Measurements from ENCODE around the gene SMARCB1. TPM values are rescaled to one million over a fixed set of nuclear protein-coding genes. Genes with fewer than 3 reads are reported as not detected.

The SMARCB1 gene
- total RNA-seq, 1 experiment from 2014 or later, result 172 TPM

DNA sequence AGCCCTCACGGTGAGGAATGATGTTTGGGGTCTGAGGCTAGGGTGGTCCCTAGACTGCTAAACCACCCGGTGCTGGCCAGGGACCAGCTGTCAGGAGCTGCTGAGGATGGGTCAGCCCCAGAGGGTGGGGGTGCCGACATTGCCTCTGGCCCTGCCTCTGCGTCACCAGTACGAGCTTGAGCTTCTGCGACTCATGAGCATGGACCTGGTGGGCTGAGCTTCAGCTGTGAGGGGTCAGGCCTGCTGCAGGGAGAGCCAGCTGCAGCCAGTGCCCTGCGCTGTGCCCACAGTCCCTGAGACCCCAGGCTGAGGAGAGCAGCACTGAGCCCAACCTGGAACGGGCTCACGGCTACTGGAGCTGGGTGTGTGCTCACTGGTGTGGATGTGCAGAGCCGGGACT lies 45.0 kb downstream of the SMARCB1 start:
- DNase-seq (ENCODE audit: low spot score), result no peak
- no peaks in the 10 kb centered on the region for H3K27me3 ChIP-seq (replicated peaks; ENCODE audit: insufficient read depth, low read depth, low read length, poor library complexity)

DNA sequence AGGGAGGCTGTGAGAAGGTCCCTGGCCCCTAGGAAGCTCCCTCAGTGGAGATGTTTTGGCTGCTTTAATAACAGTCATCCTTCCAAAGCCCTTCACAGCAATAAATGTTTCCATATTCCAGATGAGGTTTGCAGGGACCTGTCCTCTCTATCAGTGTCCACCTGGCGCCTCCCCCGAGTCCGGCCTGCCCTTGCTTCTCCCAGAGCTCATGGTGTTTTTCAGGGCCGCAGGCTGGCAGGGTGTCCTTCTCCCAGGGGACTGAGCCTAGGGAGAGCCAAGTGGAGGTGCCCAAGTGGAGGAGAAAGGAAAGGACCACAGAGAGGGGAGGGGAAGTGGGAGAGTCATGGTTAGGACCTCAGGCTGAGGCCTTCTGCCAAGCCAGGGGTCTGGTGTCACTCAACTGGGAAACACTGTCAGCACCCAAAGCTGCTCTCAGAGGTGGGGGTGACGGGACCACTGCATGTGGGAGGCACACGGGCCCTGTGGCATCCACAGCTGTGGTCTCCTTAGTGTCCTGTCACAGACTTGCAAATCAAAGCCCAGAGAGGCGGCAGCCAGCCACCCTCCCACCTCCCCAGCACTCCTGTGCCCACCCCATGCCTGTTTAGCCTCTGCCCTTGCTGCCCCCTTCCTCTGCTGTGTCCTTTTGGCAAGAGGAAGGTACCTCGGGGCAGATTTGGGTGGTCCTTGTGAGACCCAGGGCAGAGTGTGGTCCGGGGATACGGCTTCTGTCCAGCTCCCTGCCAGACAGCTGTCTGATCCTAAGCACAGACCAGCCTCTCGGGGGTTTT lies 45.7 kb downstream of the SMARCB1 start:
- ChIA-PET CTCF (interaction anchor here (1.1 kb wide), 1 partner anchor 17 kb away, joined by 3 read pairs; no protein-coding TSS in a partner anchor), POLR2A (ENCODE audit: low non-redundant PET) (interaction anchor here (0.6 kb wide), 1 partner anchor 90 kb away, joined by 3 read pairs; no protein-coding TSS in a partner anchor)
- intact Hi-C loops (cut with micrococcal nuclease; ENCODE audit: unreplicated experiment), result no loop called here
- Histone ChIP-seq H3K4me1 (ENCODE audit: insufficient read depth, low read length, poor library complexity, severe bottlenecking) (no peaks in the 10 kb centered on the region), H3K27ac (ENCODE audit: low read depth, low read length, poor library complexity, severe bottlenecking) (no peak overlapping the region), H3K9me3 (ENCODE audit: low read depth, low read length, poor library complexity, severe bottlenecking) (no peaks in the 10 kb centered on the region), H3K36me3 (ENCODE audit: insufficient read depth, low read length, poor library complexity, severe bottlenecking) (peaks cover 48% of the 10 kb centered on the region), H3K27me3 (replicated peaks; ENCODE audit: insufficient read depth, low read depth, low read length, poor library complexity) (no peaks in the 10 kb centered on the region), H3K4me3 (ENCODE audit: low read depth, low read length, poor library complexity, severe bottlenecking) (no peak overlapping the region)
- no TSS peak for BruUV-seq (replicated peaks)
- no peak for DNase-seq (ENCODE audit: low spot score)
- TF ChIP-seq EZH2 (IDR thresholded peaks at IDR 0.05; ENCODE audit: borderline replicate concordance, low read depth, low read length, poor library complexity, severe bottlenecking), result no peak
- TF ChIP-seq, protein P1, sequence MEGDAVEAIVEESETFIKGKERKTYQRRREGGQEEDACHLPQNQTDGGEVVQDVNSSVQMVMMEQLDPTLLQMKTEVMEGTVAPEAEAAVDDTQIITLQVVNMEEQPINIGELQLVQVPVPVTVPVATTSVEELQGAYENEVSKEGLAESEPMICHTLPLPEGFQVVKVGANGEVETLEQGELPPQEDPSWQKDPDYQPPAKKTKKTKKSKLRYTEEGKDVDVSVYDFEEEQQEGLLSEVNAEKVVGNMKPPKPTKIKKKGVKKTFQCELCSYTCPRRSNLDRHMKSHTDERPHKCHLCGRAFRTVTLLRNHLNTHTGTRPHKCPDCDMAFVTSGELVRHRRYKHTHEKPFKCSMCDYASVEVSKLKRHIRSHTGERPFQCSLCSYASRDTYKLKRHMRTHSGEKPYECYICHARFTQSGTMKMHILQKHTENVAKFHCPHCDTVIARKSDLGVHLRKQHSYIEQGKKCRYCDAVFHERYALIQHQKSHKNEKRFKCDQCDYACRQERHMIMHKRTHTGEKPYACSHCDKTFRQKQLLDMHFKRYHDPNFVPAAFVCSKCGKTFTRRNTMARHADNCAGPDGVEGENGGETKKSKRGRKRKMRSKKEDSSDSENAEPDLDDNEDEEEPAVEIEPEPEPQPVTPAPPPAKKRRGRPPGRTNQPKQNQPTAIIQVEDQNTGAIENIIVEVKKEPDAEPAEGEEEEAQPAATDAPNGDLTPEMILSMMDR (conservative IDR thresholded peaks at IDR 0.05; ENCODE audit: low read depth, low read length), result no peak

More for the DNA sequence above, 45.0 kb downstream of the SMARCB1 start:
- BruUV-seq (replicated peaks), result no TSS peak
- Histone ChIP-seq H3K36me3 (ENCODE audit: insufficient read depth, low read length, poor library complexity, severe bottlenecking) (peaks cover 55% of the 10 kb centered on the region), H3K27ac (ENCODE audit: low read depth, low read length, poor library complexity, severe bottlenecking) (peak overlapping the region; percentile 50), H3K9me3 (ENCODE audit: low read depth, low read length, poor library complexity, severe bottlenecking) (no peaks in the 10 kb centered on the region), H3K4me3 (ENCODE audit: low read depth, low read length, poor library complexity, severe bottlenecking) (no peak overlapping the region), H3K4me1 (ENCODE audit: insufficient read depth, low read length, poor library complexity, severe bottlenecking) (peaks cover under 1% of the 10 kb centered on the region)
- intact Hi-C loops (cut with micrococcal nuclease; ENCODE audit: unreplicated experiment), result no loop called here
- TF ChIP-seq, protein P1 (conservative IDR thresholded peaks at IDR 0.05; ENCODE audit: low read depth, low read length), result no peak
- TF ChIP-seq EZH2 (IDR thresholded peaks at IDR 0.05; ENCODE audit: borderline replicate concordance, low read depth, low read length, poor library complexity, severe bottlenecking), result no peak
- CTCF ChIA-PET, result interaction anchor here (1.1 kb wide), 1 partner anchor 18 kb away, joined by 3 read pairs; no protein-coding TSS in a partner anchor
- POLR2A ChIA-PET (ENCODE audit: low non-redundant PET), result interaction anchor here (0.6 kb wide), 1 partner anchor 91 kb away, joined by 3 read pairs; no protein-coding TSS in a partner anchor

GRCh38 chr22:23833017-23833751 lies 46.4 kb downstream of the SMARCB1 start:
- no peak for DNase-seq (ENCODE audit: low spot score)
- POLR2A ChIA-PET (ENCODE audit: low non-redundant PET), result no interaction called here
- Histone ChIP-seq H3K27me3 (replicated peaks; ENCODE audit: insufficient read depth, low read depth, low read length, poor library complexity) (no peaks in the 10 kb centered on the region), H3K27ac (ENCODE audit: low read depth, low read length, poor library complexity, severe bottlenecking) (no peak overlapping the region), H3K36me3 (ENCODE audit: insufficient read depth, low read length, poor library complexity, severe bottlenecking) (peaks cover 44% of the 10 kb centered on the region), H3K4me1 (ENCODE audit: insufficient read depth, low read length, poor library complexity, severe bottlenecking) (no peaks in the 10 kb centered on the region), H3K9me3 (ENCODE audit: low read depth, low read length, poor library complexity, severe bottlenecking) (no peaks in the 10 kb centered on the region), H3K4me3 (ENCODE audit: low read depth, low read length, poor library complexity, severe bottlenecking) (no peak overlapping the region)
- no TSS peak for BruUV-seq (replicated peaks)
- TF ChIP-seq EZH2 (IDR thresholded peaks at IDR 0.05; ENCODE audit: borderline replicate concordance, low read depth, low read length, poor library complexity, severe bottlenecking), result no peak
- TF ChIP-seq, protein P1 (conservative IDR thresholded peaks at IDR 0.05; ENCODE audit: low read depth, low read length), result no peak
- intact Hi-C loops (cut with micrococcal nuclease; ENCODE audit: unreplicated experiment), result no loop called here
- CTCF ChIA-PET, result no interaction called here
